GM12878 (cell line): ENCODE data around the gene CSNK1G1. TPM values are rescaled to one million over a fixed set of nuclear protein-coding genes. Genes with fewer than 3 reads are reported as not detected.

Experiments used
- ATAC-seq: fragments of 200-7000 bp; cut with Tn5 transposase; 3 replicates; pipeline ENCODE4 v1.9.1; 2020; ENCODE audit warnings: mild to moderate bottlenecking, moderate library complexity
- BruUV-seq: library from RNA; stranded (reverse); fragments of 400-500 nt; replicated peaks from 2 replicates; lab custom pipeline; 2021; lab: Mats Ljungman, UMichigan
- CTCF ChIA-PET: fragments of 300-600 bp; sonication (Branson Sonifier 250); formaldehyde crosslinking; extraction: SDS; loops from one replicate; lab custom pipeline; 2021; ENCODE audit warnings: inconsistent platforms; lab: Yijun Ruan, JAX
- POLR2A ChIA-PET: fragments of 350-600 bp; formaldehyde crosslinking; extraction: SDS; loops from one replicate; lab custom pipeline; 2021; ENCODE audit warnings: inconsistent platforms; lab: Charles Lee
- RAD21 ChIA-PET: fragments of 300-600 bp; sonication (Branson Sonifier 250); formaldehyde crosslinking; loops from one replicate; lab custom pipeline; 2023; ENCODE audit warnings: antibody characterized with exemption; ENCODE audit not compliant: unreplicated experiment; lab: Charles Lee
- SMC1A ChIA-PET: fragments of 300-600 bp; sonication (Branson Sonifier 250); formaldehyde crosslinking; loops from one replicate; lab custom pipeline; 2023; ENCODE audit not compliant: unreplicated experiment, uncharacterized antibody; lab: Charles Lee
- DNase-seq: peaks from one replicate; pipeline ENCODE4 v3.0.0-alpha.2; 2011; ENCODE audit warnings: low read depth, low spot score
- FAIRE-seq: peaks from 3 replicates; lab custom pipeline; 2011; peaks lifted over from hg19 to GRCh38; lab: Jason Lieb, UNC
- H2AFZ ChIP-seq: 2 replicates; pipeline ENCODE4 v1.6.0; 2011; ENCODE audit warnings: low read depth, low read length, control low read depth; ENCODE audit not compliant: control insufficient read depth
- H3K27ac ChIP-seq: 2 replicates; pipeline ENCODE4 v1.5.1; 2011; ENCODE audit warnings: control low read depth; ENCODE audit not compliant: control insufficient read depth, insufficient read depth
- H3K27me3 ChIP-seq, 2 experiments: replicated peaks in 1 of 2; 2 replicates each; pipeline versions ENCODE4 v1.6.0 to v1.6.1; 2011; ENCODE audit warnings: low read length in 1 of 2; ENCODE audit not compliant: control insufficient read depth in 2 of 2, insufficient read depth in 2 of 2
- H3K36me3 ChIP-seq, 2 experiments: 2 replicates each; pipeline ENCODE4 v1.5.1; 2011; ENCODE audit warnings: low read length in 1 of 2; ENCODE audit not compliant: control insufficient read depth in 2 of 2, insufficient read depth in 2 of 2
- H3K4me1 ChIP-seq: 2 replicates; pipeline ENCODE4 v1.6.1; 2011; ENCODE audit warnings: mild to moderate bottlenecking, low read length, moderate library complexity, mixed read lengths; ENCODE audit not compliant: control insufficient read depth, insufficient read depth
- H3K4me2 ChIP-seq: 2 replicates; pipeline ENCODE4 v1.6.0; 2011; ENCODE audit warnings: control low read depth; ENCODE audit not compliant: control insufficient read depth, insufficient read depth
- H3K4me3 ChIP-seq: fragments of 200-600 bp; sonication (generic); 2 replicates; pipeline ENCODE4 v1.5.1; 2016
- H3K79me2 ChIP-seq: 2 replicates; pipeline ENCODE4 v1.6.0; 2011; ENCODE audit warnings: low read length; ENCODE audit not compliant: control insufficient read depth, insufficient read depth
- H3K9ac ChIP-seq: 2 replicates; pipeline ENCODE4 v1.8.0; 2011; ENCODE audit warnings: low read length, control low read depth, mixed read lengths; ENCODE audit not compliant: control insufficient read depth, insufficient read depth
- H3K9me3 ChIP-seq: replicated peaks from 3 replicates; pipeline ENCODE4 v1.5.1; 2011; ENCODE audit warnings: mild to moderate bottlenecking, low read length; ENCODE audit not compliant: control insufficient read depth, insufficient read depth
- H4K20me1 ChIP-seq: 2 replicates; pipeline ENCODE4 v1.6.0; 2011; ENCODE audit not compliant: control insufficient read depth, insufficient read depth
- ATF2 ChIP-seq: IDR thresholded peaks from 2 replicates; pipeline ENCODE4 v1.6.1; 2012; ENCODE audit warnings: low read length, inconsistent platforms
- CEBPB ChIP-seq, 2 experiments: fragments of 150-350 bp in 1 of 2; IDR thresholded peaks; 2 replicates each; pipeline ENCODE4 v1.6.1; 2012 to 2014; ENCODE audit warnings: low read depth in 2 of 2, low read length in 2 of 2, borderline replicate concordance in 1 of 2, inconsistent platforms in 1 of 2
- ESRRA ChIP-seq: IDR thresholded peaks from 2 replicates; pipeline ENCODE4 v1.6.1; 2012; ENCODE audit warnings: mild to moderate bottlenecking, low read length, improper control_type of control experiment
- HDAC2 ChIP-seq: fragments of 200-600 bp; sonication (generic); IDR thresholded peaks from 2 replicates; pipeline ENCODE4 v1.6.1; 2017
- KLF5 ChIP-seq: fragments of 450-650 bp; IDR thresholded peaks from 2 replicates; pipeline ENCODE4 v1.6.1; 2014; ENCODE audit warnings: mild to moderate bottlenecking; ENCODE audit not compliant: partially characterized antibody
- NR2C1 ChIP-seq: fragments of 450-650 bp; IDR thresholded peaks from 2 replicates; pipeline ENCODE4 v1.6.1; 2017; ENCODE audit warnings: antibody characterized with exemption, mild to moderate bottlenecking, moderate library complexity
- RAD21 ChIP-seq: IDR thresholded peaks from 2 replicates; pipeline ENCODE4 v1.6.1; 2011; ENCODE audit warnings: mild to moderate bottlenecking, low read depth, low read length, moderate library complexity; ENCODE audit not compliant: insufficient read depth
- RCOR1 ChIP-seq: conservative IDR thresholded peaks from 2 replicates; pipeline ENCODE4 v1.6.1; 2012; ENCODE audit warnings: low read depth, low read length, improper control_type of control experiment
- SKIL ChIP-seq: fragments of 450-650 bp; IDR thresholded peaks from 2 replicates; pipeline ENCODE4 v1.6.1; 2017; ENCODE audit warnings: mild to moderate bottlenecking, low read depth, inconsistent platforms; ENCODE audit not compliant: poor library complexity, severe bottlenecking
- SMARCA5 ChIP-seq: fragments of 450-650 bp; IDR thresholded peaks from 2 replicates; pipeline ENCODE4 v1.6.1; 2017; ENCODE audit warnings: mild to moderate bottlenecking
- SRF ChIP-seq, 2 experiments: IDR thresholded peaks; 2 replicates each; pipeline ENCODE4 v1.6.1; 2011; ENCODE audit warnings: low read depth in 2 of 2, low read length in 2 of 2, mild to moderate bottlenecking in 1 of 2, moderate library complexity in 1 of 2
- STAT1 ChIP-seq: fragments of 450-650 bp; conservative IDR thresholded peaks from 2 replicates; pipeline ENCODE4 v1.6.1; 2014; ENCODE audit warnings: antibody characterized with exemption, mild to moderate bottlenecking
- TARDBP ChIP-seq: IDR thresholded peaks from 2 replicates; pipeline ENCODE4 v1.6.1; 2016; ENCODE audit warnings: borderline replicate concordance
- ZNF687 ChIP-seq: fragments of 450-650 bp; IDR thresholded peaks from 2 replicates; pipeline ENCODE4 v1.6.1; 2017; ENCODE audit warnings: mild to moderate bottlenecking, moderate library complexity
- ZSCAN29 ChIP-seq: fragments of 450-650 bp; IDR thresholded peaks from 2 replicates; pipeline ENCODE4 v1.6.1; 2017; ENCODE audit warnings: mild to moderate bottlenecking, moderate library complexity
- WGBS: methylation state at CpG from one replicate; pipeline ENCODE4 v1.1.6; 2016; ENCODE audit warnings: low lambda C conversion rate; ENCODE audit not compliant: insufficient replicate concordance, insufficient coverage; ENCODE audit errors: missing lambda C conversion rate; 5-methylcytosine and 5-hydroxymethylcytosine counted together
- in situ Hi-C: fragments of 300-500 bp; cut with MboI; formaldehyde crosslinking; loops from 9 replicates; pipeline ENCODE4 v1.14.3; 2018; ENCODE audit warnings: mixed read lengths
- intact Hi-C: fragments of 100-400 bp; cut with micrococcal nuclease; formaldehyde crosslinking; loops from one replicate; pipeline ENCODE4 v1.14.2; 2022; ENCODE audit not compliant: unreplicated experiment
- polyA plus RNA-seq, 11 experiments: library from polyadenylated mRNA; depleted of rRNA in 4 of 11; unstranded in 6 of 11; stranded (reverse) in 5 of 11; fragments of >200 nt; fragmentation: Nextera tagmentation in 4 of 11; fragmentation: Illumina TruSeq in 1 of 11; extraction: Ambion mirVana in 4 of 11; extraction: Trizol in 1 of 11; gene quantifications; 1 replicate in 1 of 11; 2 replicates in 10 of 11; pipeline versions ENCODE4 v1.2.1 to v1.2.3, GENCODE V29; 2011 to 2016; ENCODE audit warnings: inconsistent platforms in 2 of 11, missing spikeins in 2 of 11, low read depth in 1 of 11
- total RNA-seq, 4 experiments: library from RNA; depleted of rRNA in 3 of 4; stranded (reverse); fragments of >200 nt in 3 of 4; fragmentation: Illumina TruSeq in 1 of 4; extraction: Trizol in 1 of 4; gene quantifications; 2 replicates each; pipeline versions ENCODE4 v1.2.1 to v1.2.3, GENCODE V29; 2013 to 2021

CSNK1G1 gene
- total and polyA plus RNA-seq, 10 of the 15 experiments (the other 5 are each of a cell fraction or from before 2014, with no cell fraction given) = 6.1 to 23.4 (median 15.3) TPM

- TF ChIP-seq SKIL (no peak), SMARCA5 (no peak), ATF2 (no peak), RCOR1 (no peak), RAD21 (no peak)
Measured at GRCh38 chr15:64351265-64351664, 4.7 kb downstream of the CSNK1G1 start (continued).

GRCh38 chr15:64349375-64349774 is 6.6 kb downstream of the CSNK1G1 start:
- ATAC-seq = no peak
- no peaks in the 10 kb centered on the region for H3K9me3 ChIP-seq
- H3K9ac ChIP-seq = no peak overlapping the region
- ChIA-PET CTCF (interaction anchor here (0.6 kb wide), 1 partner anchor 10 kb away, joined by 4 read pairs; no protein-coding TSS in a partner anchor), POLR2A (interaction anchor here (0.5 to 1.0 kb wide), 3 partner anchors 12 to 127 kb away, joined by 3 to 4 read pairs (median 3); no protein-coding TSS in a partner anchor), RAD21 (interaction anchor here (0.6 kb wide), 1 partner anchor 133 kb away, joined by 3 read pairs; no protein-coding TSS in a partner anchor), SMC1A (interaction anchor here (1.3 to 2.1 kb wide), 3 partner anchors 9 to 103 kb away, joined by 3 to 8 read pairs (median 7); no protein-coding TSS in a partner anchor)
- H3K4me2 ChIP-seq = no peak overlapping the region
- no peaks in the 10 kb centered on the region; the same call in 1 of the 2 replicates for H4K20me1 ChIP-seq
- no peak overlapping the region for H2AFZ ChIP-seq
- 100% methylated on average over 2 of the region's 2 CpGs for WGBS
- H3K79me2 ChIP-seq = peaks cover 32% of the 10 kb centered on the region
- no peaks in the 10 kb centered on the region for H3K27me3 ChIP-seq
- FAIRE-seq = no peak
- no peak overlapping the region for H3K4me3 ChIP-seq
- intact Hi-C loops (no loop called here), in situ Hi-C loops (no loop called here)
- DNase-seq = no peak
- BruUV-seq = no TSS peak
- no peaks in the 10 kb centered on the region for H3K36me3 ChIP-seq
- no peak overlapping the region for H3K27ac ChIP-seq
- H3K4me1 ChIP-seq = peaks cover under 1% of the 10 kb centered on the region; the same call in 1 of the 2 replicates
- TF ChIP-seq TARDBP (no peak), KLF5 (no peak), ESRRA (no peak), ZNF687 (no peak), STAT1 (no peak), CEBPB (IDR thresholded peaks at IDR 0.05; ENCODE audit: borderline replicate concordance in 1 of 2, low read depth in 2 of 2, low read length in 2 of 2) (no peak), NR2C1 (no peak), SRF (IDR thresholded peaks at IDR 0.05; ENCODE audit: low read depth in 2 of 2, low read length in 2 of 2) (no peak), ZSCAN29 (no peak), HDAC2 (no peak)
